ENCODE measurements around the gene ADAM19.
"Not testable (repeated sequence)": the region's sequence is repeated elsewhere in the genome, so short reads cannot be mapped to it uniquely, and the experiment has no call there.

Gene ADAM19

DNA sequence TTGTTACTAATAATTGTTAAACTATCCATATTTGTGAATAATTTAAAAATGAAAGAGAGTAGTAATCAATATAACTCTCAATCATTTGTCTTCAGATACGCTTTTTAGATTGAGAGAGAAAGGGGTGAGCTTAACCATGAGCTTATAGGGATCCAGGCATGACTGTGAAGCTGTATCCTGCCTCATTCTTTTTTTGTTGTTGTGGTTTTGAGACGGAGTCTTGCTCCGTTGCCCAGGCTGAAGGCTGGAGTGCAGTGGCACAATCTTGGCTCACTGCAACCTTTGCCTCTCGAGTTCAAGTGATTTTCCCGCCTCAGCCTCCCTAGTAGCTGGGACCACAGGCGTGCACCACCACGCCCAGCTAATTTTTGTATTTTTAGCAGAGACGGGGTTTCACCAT is 71.5 kb downstream of the ADAM19 start:
- in situ Hi-C loops (cut with MboI; ENCODE audit: low pct_unique_long_range_greater_than_20kb, low sequenced_read_pairs): no loop called here
- no peak for DNase-seq

DNA sequence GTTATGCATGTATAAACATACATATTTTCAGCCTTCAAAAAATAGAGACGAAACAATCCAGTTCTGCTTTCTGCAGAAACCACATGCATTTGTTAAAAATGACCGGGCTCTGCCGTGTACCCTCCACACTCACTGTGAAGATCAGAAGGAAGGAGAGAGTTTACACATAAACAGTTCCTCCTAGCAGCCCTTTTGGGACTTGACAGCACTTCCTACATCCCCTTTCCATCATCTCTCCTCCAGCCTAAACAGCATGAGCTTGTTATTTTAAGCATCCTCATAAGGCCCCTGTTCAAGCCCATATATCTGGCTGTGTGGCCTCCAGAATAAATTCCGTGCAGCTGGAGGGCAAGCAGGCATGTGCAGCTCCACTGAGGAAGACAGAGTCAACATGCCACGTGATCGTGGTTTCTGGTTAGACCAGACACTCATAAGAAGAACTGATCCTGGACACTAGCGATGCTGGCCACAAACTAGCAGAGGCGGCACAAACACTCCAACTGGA is 73.4 kb downstream of the ADAM19 start:
- in situ Hi-C loops (cut with MboI; ENCODE audit: low pct_unique_long_range_greater_than_20kb, low sequenced_read_pairs): no loop called here
- DNase-seq: peak; percentile 3

DNA sequence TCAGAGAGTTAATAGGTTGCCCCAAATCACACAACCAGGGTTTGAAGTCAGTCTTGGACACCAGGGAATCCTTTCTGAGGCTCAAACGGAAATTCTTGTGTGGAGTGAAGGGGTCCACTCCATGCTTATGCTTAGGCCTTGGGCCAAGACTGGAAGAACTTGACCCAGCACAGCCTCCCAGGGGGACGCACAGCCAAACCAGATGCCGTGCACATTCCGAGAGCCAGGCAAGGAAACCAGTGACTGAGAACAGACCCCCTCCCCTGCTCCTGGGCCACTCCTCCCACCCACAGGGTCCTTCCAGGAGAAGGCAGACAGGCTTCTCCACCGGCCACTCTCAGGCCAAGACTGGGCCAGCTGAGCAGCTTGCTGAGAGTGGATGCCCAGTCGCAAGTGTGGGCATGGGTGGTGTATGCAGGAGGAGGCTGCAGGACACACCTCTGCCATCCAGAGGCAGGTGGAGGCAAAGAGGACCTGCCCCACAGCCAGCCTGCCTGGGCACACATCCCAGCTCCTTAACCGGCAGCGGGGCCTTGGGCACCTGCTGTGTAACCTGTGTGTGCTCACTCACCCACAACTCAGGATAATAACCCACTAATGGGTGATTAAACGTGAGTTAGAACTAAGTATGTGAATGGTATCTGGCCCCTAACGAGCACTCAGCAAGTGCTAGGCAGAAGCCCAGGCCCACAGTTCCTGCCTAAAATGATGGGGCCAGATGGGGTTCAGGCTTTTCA is 77.5 kb downstream of the ADAM19 start:
- in situ Hi-C loops (cut with MboI; ENCODE audit: low pct_unique_long_range_greater_than_20kb, low sequenced_read_pairs): no loop called here
- no peak for DNase-seq

DNA sequence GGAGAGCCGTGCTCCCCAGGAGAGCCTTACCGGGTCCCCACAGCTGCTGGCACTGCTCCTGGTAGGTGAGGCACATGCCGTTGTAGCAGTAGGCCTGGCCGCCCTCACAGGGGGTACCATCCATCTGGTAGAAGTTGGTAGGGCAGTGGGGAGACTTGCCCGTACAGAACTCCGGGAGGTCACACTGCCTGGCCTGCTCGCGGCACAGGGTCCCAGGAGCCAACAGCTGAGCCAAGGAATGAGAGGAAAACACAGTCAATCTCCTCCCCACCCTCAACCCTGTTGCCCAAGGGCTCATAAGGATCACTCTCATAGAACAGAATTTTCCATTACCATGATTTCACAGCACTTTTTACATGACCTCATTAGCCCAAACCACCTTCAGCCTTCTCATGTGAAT is 78.7 kb downstream of the ADAM19 start:
- no peak for DNase-seq
- in situ Hi-C loops (cut with MboI; ENCODE audit: low pct_unique_long_range_greater_than_20kb, low sequenced_read_pairs): no loop called here

DNA sequence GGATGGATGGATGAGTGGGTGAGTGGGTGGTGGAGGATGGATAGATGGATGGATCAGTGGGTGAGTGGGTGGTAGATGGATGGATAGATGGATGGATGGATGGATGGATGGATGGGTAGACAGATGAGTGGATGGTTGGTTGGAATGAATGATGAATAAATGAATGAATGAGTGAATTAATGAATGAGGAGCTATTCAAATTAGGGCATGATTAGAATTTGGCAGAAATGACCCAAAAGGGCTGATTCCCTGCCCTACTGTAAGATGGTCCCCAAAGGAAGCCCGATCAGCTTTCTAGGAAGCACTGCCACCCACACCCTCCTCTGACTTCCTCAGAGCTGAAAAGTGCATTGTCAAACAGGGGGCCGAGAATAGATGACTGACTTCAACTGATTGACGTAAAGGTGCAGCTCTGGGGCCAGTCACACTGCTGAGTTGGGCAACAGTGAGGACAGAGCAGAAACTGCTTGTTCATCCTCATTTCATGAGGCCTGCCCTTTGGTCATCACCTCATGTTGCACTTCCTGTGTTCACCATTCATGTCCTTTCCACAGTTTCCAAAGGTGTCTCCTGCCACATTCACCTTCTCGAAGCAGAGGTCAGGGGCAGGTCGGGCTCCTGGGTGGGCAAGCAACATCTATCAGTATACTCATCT is 81.3 kb downstream of the ADAM19 start:
- in situ Hi-C loops (cut with MboI; ENCODE audit: low pct_unique_long_range_greater_than_20kb, low sequenced_read_pairs): no loop called here
- DNase-seq: no peak

DNA sequence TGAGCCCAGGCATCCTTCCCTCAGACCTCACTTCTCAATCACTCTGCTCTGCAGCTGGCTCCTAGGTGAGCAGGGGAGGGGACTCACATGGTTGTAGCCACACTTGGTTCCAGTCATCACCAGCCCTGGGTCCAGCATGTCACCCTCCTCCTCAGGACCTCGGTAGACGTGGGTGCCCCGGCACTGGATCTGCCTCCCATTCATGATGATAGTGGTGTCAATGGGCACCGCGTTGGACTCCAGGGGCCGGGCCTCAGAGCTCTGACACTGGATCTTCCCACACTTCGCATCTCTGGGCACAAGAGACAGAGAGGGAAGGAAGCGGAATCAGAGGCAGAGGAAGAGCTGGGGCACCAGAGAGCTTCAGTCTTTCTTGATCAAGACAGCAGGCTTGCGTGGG is 82.7 kb downstream of the ADAM19 start:
- DNase-seq: no peak
- in situ Hi-C loops (cut with MboI; ENCODE audit: low pct_unique_long_range_greater_than_20kb, low sequenced_read_pairs): no loop called here

DNA sequence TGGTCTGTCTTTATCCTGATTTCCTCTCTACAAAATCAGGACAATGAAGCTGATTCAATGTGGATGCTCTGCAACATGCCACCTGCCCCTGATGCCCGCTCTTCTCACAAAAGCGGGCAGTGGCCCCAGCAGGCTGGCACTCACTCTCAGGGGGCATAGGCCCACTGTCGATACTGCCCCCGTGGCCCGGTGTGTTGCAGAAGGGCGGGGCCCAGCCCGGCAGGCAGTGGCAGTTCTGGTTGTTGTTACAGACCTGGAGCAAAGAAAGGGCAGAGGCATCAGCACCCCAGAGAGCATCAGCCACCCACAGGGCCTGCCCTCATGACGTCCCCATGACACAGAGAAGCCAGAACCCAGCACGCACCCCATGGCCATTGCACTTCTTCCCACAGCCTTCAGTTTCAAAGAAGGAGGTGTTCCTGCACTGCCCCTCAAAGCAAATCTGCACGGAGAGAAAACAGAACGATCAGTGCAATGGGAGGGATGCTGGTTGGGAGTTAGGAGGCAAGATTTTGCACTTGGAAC is 84.0 kb downstream of the ADAM19 start:
- DNase-seq: no peak
- in situ Hi-C loops (cut with MboI; ENCODE audit: low pct_unique_long_range_greater_than_20kb, low sequenced_read_pairs): no loop called here

DNA sequence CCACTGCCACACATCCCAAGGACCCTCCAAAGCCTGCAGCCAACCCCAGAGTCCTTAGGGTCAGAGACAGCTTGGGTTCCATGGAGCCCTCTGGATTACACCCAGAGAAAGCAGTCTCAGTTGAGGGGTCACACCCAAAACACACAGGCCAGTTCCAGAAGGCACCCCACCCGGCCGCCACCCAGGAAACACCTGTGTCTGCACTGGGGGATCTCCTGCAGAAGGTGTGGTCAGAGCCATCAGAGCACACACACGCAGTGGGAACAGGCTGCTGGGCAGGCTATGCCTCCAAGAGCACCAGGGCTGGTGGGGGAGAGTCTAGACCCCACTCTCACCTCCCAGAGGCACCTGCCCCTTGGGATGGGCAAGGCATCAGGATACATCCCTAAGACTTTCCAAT is 88.2 kb downstream of the ADAM19 start:
- DNase-seq: no peak
- in situ Hi-C loops (cut with MboI; ENCODE audit: low pct_unique_long_range_greater_than_20kb, low sequenced_read_pairs): no loop called here

DNA sequence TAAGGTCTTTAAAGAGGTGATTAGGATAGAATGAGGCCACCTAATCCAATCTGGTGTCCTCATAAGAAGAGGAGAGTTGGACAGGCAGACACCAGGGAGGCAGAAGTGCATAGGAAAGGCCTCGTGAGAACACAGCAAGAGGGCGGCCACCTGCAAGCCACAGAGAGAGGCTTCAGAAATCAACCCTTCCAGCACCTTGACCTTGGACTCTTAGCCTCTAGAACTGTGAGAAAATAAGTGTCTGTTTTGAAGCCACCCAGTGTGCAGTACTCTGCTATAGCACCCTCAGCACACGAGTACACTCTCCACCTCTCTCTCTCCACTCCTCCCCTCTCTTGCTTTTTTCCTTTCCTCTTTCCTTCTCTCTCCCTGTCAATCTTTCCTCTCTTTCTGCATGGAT is 88.7 kb downstream of the ADAM19 start:
- no peak for DNase-seq
- in situ Hi-C loops (cut with MboI; ENCODE audit: low pct_unique_long_range_greater_than_20kb, low sequenced_read_pairs): no loop called here

DNA sequence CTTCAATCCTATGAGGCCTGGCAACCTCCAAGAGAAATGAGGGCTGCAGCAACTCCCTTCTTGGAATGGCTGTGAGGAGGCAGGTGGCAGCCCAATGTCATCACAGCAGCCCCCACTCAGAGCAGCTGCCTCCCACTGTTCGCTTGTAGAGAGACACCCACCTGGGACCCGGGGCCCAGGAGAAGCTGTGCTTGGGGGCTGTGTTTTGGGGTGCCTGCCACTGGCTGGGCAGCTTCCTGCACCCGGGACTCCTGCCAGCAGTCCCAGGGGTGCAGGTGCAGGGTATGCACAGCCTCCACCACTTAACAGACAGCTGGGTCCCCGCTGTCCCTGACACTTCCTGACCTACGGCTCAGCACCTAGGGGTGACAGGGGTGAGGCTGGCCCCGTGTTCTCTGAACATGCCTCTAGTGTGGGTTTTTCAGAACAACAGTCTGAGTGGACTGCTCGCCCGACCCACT is 89.3 kb downstream of the ADAM19 start:
- in situ Hi-C loops (cut with MboI; ENCODE audit: low pct_unique_long_range_greater_than_20kb, low sequenced_read_pairs): no loop called here
- no peak for DNase-seq

DNA sequence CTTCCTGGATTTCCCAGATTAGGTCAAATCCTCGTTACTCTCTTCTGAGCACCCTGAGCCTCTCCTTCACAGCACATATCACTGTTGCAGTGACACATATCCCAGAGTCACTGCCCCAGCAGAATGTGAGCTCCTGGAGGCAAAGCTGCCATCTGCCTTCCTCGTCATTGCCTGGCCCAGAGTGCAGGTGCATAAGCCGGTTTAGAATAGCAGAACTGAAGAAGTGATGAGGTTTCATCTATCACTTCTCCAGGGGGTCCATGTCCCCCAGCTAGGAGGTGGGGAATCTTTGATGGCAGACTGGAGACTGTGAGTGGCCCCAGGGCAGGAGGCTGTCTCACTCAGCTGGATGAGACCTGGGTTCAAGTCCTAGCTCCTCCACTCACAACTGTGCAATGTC is 89.8 kb downstream of the ADAM19 start:
- no peak for DNase-seq
- in situ Hi-C loops (cut with MboI; ENCODE audit: low pct_unique_long_range_greater_than_20kb, low sequenced_read_pairs): no loop called here

DNA sequence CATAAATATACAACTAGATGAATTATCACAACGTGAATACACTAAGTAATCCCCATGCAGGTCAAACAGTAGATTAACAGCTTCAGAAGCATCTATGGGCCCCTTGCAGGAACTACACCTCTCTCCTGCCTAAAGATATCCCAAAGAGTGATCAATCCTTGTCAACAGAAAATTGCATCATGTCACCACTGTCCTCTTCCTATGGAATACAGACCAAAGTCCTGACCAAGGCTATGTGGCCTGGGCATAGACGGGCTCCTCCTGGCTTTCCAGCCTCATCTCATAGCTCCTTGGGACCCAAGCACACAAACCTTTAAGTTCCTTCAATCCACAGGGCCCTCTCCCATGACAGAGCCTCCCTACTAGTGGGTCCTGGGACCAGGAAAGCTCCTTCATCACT is 90.2 kb downstream of the ADAM19 start:
- in situ Hi-C loops (cut with MboI; ENCODE audit: low pct_unique_long_range_greater_than_20kb, low sequenced_read_pairs): no loop called here
- DNase-seq: no peak

DNA sequence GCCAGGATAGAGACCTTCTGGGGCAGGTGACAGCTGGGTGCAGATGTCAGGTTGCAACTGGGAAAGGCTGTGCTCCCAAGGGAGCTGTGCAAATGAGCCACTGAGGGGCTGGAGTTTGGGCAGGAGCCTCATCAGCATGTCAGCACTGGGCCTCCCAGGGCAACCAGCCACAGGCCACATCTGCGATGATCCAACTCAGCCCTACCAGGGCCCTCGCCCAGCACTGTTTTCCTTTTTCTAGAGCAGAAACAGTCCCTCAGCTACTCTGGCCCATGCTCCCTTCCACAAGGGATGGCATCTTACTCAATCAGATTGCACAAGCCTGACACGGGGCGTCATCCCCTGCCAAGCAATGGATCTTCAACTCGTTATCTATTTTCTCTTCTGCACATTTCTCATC is 90.8 kb downstream of the ADAM19 start:
- in situ Hi-C loops (cut with MboI; ENCODE audit: low pct_unique_long_range_greater_than_20kb, low sequenced_read_pairs): no loop called here

DNA sequence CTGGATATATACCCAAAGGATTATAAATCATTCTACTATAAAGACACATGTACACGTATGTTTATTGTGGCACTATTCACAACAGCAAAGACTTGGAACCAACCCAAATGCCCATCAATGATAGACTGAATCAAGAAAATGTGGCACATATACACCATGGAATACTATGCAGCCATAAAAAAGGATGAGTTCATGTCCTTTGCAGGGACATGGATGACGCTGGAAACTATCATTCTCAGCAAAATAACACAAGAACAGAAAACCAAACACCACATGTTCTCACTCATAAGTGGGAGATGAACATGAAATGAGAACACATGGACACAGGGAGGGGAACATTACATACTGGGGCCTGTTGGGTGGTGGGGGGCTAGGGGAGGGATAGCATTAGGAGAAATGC is 92.9 kb downstream of the ADAM19 start:
- in situ Hi-C loops (cut with MboI; ENCODE audit: low pct_unique_long_range_greater_than_20kb, low sequenced_read_pairs); DNase-seq: not testable (repeated sequence)

More for the DNA sequence above, 90.8 kb downstream of the ADAM19 start:
- no peak for DNase-seq

DNA sequence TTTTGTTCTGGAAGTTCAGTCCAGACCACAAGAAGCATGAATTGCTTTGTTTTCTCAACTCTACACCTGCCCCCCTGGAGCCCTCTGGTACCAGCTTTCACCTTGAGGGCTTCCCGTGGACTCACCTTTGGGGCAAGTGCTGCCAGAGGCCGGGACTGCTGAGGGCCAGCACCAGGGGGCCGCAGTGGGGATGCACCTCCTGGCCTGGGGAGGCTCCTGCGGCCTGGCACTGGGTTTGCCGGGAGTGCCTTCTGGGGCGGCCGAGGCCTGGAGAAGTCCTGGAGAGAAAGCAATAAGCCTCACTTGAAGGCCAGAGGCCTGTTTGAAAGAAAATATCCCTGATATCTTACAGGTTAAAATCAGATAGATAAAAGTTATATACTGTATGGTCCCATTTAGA is 93.9 kb downstream of the ADAM19 start:
- DNase-seq: no peak
- in situ Hi-C loops (cut with MboI; ENCODE audit: low pct_unique_long_range_greater_than_20kb, low sequenced_read_pairs): no loop called here

DNA sequence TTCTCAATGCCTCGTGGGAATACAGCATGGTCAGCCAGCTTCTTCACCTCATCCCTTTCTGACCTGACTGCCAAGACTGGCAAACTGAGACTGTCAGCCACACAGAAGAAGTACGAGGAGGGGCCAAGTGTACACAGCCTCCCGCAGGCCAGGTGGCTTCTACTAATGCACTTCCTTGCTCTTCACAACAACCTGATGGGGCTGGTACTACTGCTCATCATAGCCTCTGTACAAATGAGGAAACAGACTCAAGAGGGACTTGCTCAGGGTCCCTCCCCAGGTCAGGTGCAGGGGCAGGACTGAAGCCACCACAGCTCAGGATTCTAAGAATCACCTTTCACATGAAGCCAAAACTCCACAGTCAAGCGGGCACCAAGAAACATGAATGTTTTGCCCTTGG is 94.3 kb downstream of the ADAM19 start:
- in situ Hi-C loops (cut with MboI; ENCODE audit: low pct_unique_long_range_greater_than_20kb, low sequenced_read_pairs): no loop called here
- no peak for DNase-seq

DNA sequence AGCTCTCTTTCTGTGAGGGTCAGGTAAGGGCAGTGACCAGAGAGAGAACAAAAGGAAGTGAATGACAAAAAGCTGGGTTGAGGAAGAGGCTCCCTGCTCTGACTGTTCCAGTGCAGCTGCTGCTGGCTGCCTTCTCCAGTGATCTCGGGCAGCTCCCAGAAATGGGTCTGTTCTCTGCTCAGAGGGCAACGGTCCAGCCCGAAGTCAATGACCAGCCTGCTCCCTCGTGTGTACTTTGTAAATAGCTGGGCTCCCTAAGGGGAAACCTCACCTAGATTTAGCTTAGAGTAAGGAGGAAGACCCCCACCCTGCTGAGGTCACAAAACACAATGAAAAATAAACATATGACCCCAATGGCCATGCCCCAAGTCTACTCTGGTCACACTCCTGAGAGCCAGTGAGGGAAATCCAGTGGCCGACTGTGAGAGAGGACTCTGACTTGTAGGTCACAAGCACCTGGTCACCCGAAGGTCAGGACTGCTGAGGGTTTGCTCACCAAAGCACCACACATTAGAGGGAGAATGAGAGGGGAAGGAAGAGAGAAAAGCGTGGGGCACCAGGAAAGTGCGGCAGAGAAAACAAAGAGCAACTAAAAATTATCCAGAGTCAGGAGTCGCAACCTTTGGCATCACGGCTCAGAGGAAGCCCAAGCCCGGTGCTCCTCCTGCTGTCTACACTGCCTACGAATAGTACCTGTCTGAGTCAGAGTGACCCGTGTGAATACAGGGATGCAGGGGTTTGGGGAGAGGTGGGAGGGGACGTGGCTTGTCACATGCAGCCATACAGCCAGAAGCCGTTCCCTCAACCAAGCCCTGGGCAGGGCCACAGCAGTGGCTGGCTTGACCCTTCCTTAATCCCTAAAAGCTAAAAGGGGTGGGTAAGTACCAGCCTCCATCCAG is 95.7 kb downstream of the ADAM19 start:
- DNase-seq: no peak
- in situ Hi-C loops (cut with MboI; ENCODE audit: low pct_unique_long_range_greater_than_20kb, low sequenced_read_pairs): no loop called here

DNA sequence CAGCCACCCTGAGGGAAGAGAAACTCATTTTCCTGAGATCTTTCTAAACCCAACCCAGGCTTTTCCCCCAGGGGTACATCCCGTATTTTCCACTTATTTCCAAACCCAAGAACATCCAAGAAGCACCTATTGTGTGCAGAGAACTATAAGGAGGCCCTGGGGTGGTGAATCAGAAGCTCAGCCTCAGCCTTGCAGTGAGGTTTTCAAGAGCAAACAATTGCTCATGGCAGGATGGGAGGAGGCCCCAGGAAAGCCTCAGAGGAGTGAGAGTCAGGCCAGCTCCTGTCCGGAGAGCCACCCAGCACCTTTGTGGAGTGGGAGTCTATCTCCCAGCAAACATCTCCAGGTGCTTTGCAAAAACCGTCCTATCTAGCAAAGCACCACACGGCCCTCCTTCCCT is 96.4 kb downstream of the ADAM19 start:
- in situ Hi-C loops (cut with MboI; ENCODE audit: low pct_unique_long_range_greater_than_20kb, low sequenced_read_pairs): no loop called here

DNA sequence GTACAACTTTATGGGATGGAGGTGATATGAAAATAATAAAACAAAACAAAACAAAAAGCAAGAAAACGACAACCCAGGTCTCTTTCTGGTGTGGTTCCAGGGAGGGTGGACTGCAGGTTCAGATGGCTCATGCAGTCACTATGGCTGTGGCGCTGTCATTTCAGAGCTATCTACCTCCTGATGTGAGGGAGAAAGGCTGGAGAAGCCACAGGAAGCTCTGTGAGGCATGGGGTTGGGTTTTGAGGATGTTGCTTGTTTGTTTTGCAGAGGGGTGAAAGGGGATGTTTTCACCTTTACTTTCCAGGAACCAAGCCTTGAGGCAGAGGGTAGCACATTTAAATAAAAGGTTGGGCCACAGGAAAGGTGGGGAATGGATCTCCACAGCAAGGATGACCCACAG is 96.8 kb downstream of the ADAM19 start:
- DNase-seq: no peak
- in situ Hi-C loops (cut with MboI; ENCODE audit: low pct_unique_long_range_greater_than_20kb, low sequenced_read_pairs): no loop called here

More for the DNA sequence above, 96.4 kb downstream of the ADAM19 start:
- no peak for DNase-seq

Data from KBM-7 (cell line).